Measurements from ENCODE around the gene ZC3H7B.
"Not testable (repeated sequence)": the region's sequence is repeated elsewhere in the genome, so short reads cannot be mapped to it uniquely, and the experiment has no call there.

ZC3H7B gene

GRCh38 chr22:41288245-41288946 is 12.9 kb upstream of the ZC3H7B start:
- DNase-seq, result no peak

DNA sequence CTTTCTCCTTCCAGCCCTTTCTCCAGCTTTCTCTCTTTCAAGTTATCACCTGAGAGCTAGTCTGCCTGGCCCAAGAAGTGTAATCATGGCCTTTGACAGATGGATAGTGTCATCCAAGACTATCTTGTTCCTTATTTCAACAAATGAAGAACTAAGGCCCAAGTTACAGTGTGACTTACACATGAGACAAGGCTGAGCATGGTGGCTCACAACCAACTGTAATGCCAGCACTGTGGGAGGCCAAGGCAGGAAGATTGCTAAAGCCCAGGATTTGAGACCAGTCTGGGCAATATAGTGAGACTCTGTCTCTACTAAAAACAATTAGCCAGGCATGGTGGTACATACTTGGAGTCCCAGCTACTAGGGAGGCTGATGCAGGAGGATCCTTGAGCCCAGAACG is 11.7 kb upstream of the ZC3H7B start:
- DNase-seq, result no peak

DNA sequence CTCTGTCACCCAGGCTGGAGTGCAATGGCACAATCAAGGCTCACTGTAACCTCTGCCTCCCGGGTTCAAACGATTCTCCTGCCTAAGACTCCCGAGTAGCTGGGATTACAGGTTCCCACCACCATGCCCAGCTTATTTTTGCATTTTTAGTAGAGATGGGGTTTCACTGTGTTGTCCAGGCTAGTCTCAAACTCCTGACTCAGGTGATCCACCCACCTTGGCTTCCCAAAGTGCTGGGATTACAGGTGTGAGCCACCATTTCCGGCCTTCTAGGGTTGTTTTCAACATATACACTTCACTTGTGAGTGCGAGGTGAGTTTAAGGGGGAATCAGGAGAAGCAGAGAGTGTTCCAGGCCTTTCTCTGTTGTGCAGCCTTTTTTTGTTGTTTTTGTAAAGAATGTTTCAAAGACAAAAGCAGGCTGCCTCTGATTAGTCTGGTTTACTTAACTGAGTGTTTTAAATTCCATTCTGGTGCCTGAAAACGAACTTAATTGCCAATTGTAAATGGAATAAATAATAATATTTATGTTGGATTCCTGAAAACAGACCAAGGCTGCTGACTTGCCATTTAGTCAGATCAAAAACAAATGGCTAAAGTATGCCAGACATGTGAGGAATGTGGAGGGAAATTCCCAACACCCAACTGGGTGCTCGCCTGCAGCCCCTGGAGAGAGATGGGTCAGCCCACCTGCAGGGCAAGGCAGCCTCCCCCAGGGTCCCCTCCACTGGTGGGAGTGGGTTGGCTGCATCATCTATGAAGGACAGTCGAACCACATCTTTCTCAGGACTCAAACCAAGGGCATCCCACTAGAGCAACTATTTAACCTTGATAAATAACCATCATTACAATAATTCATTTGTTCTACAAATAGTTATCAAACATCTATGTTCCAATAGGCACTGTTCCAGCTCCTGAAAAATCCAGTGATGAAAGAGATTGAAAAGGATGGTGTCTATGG is 10.8 kb upstream of the ZC3H7B start:
- DNase-seq, result no peak

DNA sequence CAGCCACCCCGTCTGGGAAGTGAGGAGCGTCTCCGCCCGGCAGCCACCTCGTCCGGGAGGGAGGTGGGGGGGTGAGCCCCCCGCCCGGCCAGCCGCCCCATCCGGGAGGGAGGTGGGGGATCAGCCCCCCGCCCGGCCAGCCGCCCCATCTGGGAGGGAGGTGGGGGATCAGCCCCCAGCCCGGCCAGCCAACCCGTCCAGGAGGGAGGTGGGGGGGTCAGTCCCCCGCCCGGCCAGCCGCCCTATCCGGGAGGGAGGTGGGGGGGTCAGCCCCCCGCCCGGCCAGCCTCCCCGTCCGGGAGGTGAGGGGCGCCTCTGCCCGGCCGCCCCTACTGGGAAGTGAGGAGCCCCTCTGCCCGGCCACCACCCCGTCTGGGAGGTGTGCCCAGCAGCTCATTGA is 6.5 kb upstream of the ZC3H7B start:
- not testable (repeated sequence) for DNase-seq

- no peak for DNase-seq
These were observed 4.3 kb upstream of the ZC3H7B start for GRCh38 chr22:41296826-41297667.

DNA sequence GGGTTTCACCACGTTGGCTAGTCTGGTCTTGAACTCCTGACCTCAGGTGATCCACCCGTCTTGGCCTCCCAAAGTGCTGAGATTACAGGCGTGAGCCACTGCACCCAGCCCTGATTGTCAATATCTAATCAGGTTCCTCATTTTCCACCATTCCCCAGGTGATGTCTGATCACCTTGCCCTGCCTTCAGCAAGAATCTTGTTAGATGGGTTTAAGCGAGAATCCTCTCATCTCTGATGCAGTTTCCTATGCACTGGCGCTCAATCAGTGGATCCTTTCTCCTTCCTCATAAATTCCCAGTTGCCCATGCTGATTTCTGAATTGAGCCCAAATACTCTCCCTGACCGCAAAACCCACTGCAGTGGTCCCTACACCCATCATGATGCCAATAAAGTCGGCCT is 664 bp upstream of the ZC3H7B start:
- no peak for DNase-seq

GRCh38 chr22:41302021-41302767 is 869 bp downstream of the ZC3H7B start:
- no peak for DNase-seq

- no peak for DNase-seq
These were observed 1.5 kb downstream of the ZC3H7B start for GRCh38 chr22:41302811-41303210.

- no peak for DNase-seq
These were observed 4.3 kb downstream of the ZC3H7B start for GRCh38 chr22:41305646-41306045.

GRCh38 chr22:41308054-41308453 is 6.7 kb downstream of the ZC3H7B start:
- DNase-seq, result no peak

- no peak for DNase-seq
These were observed 7.2 kb downstream of the ZC3H7B start for GRCh38 chr22:41308544-41308947.

GRCh38 chr22:41310336-41310735 is 9.0 kb downstream of the ZC3H7B start:
- no peak for DNase-seq

DNA sequence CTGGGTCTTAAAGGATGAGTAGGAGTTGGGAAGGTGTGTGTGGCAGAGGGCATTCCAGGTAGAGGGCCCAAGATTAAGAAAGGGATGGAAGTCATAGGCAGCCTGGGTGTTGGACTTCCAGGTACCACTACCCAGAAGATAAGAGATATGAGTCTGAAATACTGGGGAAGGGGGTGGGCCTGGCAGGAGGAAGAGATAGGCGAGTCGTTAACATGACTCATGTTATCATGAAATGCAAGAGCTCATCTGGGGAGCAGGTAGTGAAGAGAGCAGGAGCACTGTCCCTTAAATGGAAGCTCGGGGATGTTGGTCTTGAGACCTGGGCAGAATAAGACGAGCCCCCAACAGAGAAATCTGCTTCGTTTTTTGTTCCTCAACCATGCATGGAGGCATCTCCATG is 10.2 kb downstream of the ZC3H7B start:
- no peak for DNase-seq

DNA sequence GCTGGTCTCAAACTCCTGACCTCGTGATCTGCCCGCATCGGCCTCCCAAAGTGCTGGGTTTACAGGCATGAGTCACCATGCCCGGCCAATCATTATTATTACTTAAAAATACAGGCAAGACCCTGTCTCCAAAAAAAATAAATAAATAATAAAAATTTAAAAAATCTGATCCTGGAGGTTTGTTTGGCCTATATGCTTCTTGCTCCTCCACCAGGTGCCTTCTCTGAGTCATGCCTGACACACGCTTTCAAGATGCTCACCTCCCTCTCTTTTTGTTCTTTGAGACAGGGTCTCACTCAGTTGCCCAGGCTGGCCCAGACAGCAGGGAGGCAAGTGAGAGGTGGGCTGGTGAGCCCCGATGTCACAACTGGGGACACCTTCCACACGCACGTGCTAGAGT is 13.5 kb downstream of the ZC3H7B start:
- DNase-seq, result no peak

- DNase-seq, result no peak
These were observed 14.3 kb downstream of the ZC3H7B start for GRCh38 chr22:41315586-41315985.

DNA sequence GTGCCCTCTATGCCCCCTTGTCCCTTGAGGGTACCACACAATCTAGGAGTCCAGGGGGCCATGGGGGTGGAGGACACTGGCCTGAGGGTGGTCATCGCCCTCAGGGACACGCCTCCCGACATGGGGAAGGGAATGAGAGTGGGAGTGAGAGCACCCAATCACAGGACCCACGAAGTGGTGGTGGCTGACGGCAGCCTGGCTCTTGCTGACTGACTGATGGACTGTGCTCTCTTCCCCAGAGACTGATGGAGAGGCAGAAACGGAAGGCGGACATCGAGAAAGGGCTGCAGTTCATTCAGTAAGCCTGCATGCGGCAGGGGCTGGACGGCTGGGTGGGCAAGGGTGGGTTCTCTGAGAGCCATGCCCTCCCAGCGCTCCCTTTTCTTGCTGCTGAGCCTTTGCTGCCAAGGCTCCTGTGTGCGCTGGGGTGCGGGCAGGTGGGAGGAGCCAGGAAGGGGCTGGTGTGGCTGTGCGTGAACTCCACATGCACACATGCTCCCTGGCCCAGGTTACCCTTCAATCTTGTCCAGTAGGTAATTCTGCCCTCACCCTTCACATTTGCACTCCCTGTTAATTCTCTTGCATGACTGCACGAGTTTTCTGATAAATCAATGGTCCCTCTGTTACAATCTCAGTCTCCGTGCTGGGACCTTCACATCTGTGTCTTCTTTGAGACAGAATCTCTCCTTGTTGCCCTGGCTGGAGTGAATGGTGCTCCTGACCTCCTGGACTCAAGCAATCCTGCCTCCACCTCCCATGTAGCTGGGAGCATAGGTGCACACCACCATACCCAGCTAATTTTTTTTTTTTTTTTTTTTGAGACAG is 19.3 kb downstream of the ZC3H7B start:
- no peak for DNase-seq

DNA sequence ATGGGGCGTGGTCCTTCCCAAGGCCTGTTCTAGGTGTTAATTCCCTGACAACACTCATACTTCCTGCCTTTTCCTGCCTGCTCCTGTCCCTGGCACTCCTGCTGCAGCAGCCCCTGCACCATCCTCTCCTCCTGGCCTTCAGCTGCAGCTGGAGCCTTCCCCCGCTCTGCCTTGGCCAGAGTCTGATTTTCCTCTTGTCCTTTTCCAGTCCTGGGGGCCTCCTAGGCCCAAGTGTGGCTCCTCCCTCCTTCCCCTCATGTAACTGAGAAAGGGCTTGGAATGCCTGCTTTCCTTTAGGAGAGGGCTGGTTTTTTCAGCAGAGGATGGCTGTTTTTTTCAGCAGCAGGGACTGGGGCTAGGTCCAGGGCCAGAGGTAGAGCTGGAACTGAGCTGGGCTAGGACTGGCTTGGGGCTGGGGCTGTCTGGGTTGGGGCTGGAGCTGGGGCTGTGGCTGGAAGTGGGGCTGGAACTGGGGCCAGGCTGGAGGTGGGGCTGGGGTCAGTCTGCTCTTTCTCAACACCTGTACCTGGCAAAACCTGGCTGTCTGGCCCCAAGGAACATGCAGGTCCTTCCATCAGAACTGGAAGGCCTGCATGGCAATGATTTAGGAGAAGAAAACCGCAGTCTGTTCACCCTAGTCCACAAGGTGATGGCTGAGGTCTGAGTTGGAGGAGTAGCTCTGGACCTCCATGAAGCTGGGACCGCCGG is 23.6 kb downstream of the ZC3H7B start:
- DNase-seq, result no peak

- DNase-seq, result no peak
These were observed 25.8 kb downstream of the ZC3H7B start for GRCh38 chr22:41327124-41327523.

- DNase-seq, result no peak
These were observed 28.8 kb downstream of the ZC3H7B start for GRCh38 chr22:41330169-41330568.

GRCh38 chr22:41332217-41332939 is 31.1 kb downstream of the ZC3H7B start:
- no peak for DNase-seq

Measured in NK-92 treated with Interleukin-12 subunit alpha and Interleukin-12 subunit beta, amount 100 ng/mL, for 24 hours (cell line).